B cell (primary cell): Measurements from ENCODE around the gene LSM10.

ENCODE experiments used
- CTCF ChIP-seq: fragments of 200-600 bp; IDR thresholded peaks from one replicate; pipeline ENCODE4 v1.8.0; 2022; ENCODE audit warnings: antibody characterized with exemption, mild to moderate bottlenecking
- EZH2 ChIP-seq: IDR thresholded peaks from 2 replicates; pipeline ENCODE4 v1.6.1; 2012; ENCODE audit warnings: borderline replicate concordance, low read depth, mild to moderate bottlenecking, moderate library complexity, low read length; ENCODE audit not compliant: insufficient read depth, poor library complexity, severe bottlenecking

GRCh38 chr1:36446746-36447145 lies 49.0 kb upstream of the LSM10 start:
- TF ChIP-seq CTCF: no peak
- TF ChIP-seq EZH2: no peak
